HG03565 (cell line): ENCODE data around the gene LTBP3.

Source experiments
- ATAC-seq: cut with Tn5 transposase; IDR thresholded peaks from one replicate; pipeline ENCODE4 v1.9.1; 2021; ENCODE audit warnings: mild to moderate bottlenecking, moderate library complexity; ENCODE audit not compliant: unreplicated experiment

Gene LTBP3

GRCh38 chr11:65555693-65556231 is 2.4 kb downstream of the LTBP3 start:
- ATAC-seq: no peak

- no peak for ATAC-seq
These were observed 3.2 kb downstream of the LTBP3 start for GRCh38 chr11:65554842-65555430.

GRCh38 chr11:65554057-65554818 is 3.9 kb downstream of the LTBP3 start:
- no peak for ATAC-seq

- no peak for ATAC-seq
These were observed 4.7 kb downstream of the LTBP3 start for GRCh38 chr11:65553301-65554001.

DNA sequence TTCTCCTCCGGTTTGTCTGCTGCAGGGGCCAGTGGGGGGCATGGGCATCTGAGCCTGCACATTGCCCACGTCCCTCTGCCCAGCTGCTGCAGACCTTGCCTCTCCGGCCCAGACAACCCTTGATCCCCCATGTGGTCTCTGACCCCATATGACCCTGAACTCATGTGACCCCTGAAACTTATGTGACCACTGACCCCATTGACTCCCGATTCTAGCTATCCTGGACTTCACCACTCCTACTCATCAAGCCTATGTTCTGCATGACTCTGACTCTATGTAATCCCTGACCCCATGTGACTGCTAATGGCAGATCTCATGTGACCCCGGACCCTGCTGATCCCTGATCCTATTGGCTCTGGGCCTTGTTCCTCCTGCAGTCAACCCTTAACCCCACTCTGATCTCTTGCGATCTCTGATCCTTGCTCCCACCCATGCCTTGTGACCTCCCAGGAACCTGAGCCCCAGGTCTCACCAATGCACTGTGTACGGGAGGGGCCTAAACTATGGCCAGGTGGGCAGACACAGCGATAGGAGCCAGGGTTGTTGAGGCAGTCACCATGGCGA is 5.7 kb downstream of the LTBP3 start:
- no peak for ATAC-seq

- no peak for ATAC-seq
These were observed 6.4 kb downstream of the LTBP3 start for GRCh38 chr11:65551572-65552387.

- no peak for ATAC-seq
These were observed 9.1 kb downstream of the LTBP3 start for GRCh38 chr11:65549096-65549495.

DNA sequence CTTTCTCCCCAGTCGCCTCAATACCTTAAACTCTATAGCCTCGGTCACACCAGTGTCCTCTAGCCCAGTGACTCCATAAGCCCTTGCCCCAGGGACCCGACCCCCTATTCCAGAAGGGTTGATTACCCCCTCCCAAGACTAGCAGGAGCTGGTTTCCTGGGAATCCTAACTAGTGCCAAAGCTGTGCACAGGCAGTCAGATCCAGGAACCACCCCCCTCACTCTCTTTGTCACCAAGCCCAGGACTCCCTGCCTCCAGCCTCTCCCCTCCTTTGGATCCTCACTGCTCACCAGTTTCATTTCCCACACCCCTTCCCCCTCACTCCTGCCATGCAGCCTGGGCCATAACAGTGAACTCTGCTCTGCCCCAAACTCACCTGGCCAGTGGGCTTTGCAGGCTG is 9.8 kb downstream of the LTBP3 start:
- ATAC-seq: no peak

- no peak for ATAC-seq
These were observed 10.6 kb downstream of the LTBP3 start for GRCh38 chr11:65547446-65548125.

- ATAC-seq: peak; percentile 43
These were observed 11.8 kb downstream of the LTBP3 start for GRCh38 chr11:65546217-65546958.

DNA sequence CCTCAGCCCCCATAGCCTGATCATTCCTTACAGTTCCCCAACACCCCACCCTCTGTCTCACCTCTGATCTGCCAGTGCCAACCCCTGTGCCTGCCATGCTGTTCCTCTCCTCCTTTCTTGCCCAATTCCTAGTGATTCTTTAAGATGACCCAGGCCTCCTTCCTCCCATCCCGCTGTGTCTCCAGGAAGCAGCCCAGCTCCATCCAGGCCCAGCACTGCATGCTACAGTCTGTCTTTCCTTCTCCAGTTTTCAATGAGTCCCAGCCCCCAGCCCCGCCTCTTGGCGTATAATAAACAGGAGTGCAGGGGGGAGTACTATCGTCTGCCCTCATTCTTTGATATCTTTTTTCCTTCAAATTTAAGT is 12.3 kb downstream of the LTBP3 start:
- ATAC-seq: no peak

DNA sequence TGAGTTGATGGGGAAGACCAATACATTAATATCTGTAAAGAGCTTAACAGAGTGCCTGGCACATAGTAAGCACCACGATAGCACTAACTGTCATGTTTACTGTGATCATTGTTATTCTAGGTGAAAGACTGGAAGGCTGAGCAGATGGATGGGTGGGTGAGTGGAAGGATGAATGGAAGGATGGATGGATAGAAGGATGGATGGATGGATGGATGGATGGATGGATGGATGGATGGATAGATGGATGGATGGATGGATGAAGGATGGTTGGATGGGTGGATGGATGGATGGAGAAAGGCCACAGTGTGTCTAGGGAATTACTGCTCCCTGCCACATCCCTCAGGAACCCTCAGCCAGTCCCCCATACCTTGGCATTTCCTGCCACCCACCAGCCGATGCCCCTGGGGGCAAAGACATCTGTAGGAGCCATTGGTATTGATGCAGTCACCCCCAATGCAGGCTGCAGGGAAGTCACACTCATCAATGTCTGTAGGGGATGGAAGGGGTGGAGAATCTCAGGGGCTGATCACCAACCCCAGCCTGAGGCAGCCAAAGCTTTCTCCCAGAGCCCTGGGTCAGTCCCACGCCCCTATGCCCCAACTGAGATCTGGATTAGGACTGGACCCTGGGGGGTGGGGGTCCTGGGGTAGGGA is 15.3 kb downstream of the LTBP3 start:
- ATAC-seq: no peak

DNA sequence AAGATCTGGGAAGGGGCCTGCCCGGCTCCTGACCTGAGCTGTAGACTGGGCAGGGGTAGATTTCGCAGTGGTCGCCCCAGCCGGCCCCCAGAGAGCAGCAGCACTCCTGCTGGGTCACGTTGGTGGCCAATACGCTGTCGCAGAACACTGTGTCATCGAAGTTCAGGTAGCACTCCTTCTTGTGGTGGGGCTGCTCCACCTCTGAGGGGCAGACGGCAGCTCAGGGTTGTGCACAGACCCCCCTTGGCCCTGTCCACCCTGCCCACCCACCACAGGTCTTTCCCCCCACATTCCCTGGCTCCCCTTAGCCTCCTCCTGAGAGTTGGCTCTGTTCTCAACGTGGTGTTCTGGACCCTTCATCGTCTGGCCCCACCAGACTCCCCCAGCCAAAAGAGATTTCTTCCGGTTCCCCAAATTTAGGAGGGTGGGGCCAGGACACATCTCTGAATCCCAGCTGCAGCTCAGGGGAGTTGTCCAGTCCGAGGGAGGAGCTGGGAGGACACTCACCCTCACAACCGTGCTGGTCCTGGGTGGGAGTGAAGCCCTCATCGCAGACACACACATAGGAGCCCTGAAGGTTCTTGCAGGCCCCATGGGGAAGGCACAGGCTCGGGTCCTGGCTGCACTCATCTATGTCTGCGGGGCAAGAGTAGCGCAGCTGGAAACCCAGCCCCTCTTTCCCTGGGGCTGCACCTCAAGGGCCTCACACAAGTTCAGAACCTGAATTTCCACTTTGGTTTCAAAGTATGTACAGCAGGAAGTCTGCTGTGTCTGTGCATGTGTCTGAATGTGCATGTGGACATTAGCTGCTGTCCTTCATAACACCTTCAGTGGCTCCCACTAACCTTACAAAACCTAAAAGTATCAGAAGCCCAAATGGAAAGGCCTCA is 16.8 kb downstream of the LTBP3 start:
- ATAC-seq: no peak

DNA sequence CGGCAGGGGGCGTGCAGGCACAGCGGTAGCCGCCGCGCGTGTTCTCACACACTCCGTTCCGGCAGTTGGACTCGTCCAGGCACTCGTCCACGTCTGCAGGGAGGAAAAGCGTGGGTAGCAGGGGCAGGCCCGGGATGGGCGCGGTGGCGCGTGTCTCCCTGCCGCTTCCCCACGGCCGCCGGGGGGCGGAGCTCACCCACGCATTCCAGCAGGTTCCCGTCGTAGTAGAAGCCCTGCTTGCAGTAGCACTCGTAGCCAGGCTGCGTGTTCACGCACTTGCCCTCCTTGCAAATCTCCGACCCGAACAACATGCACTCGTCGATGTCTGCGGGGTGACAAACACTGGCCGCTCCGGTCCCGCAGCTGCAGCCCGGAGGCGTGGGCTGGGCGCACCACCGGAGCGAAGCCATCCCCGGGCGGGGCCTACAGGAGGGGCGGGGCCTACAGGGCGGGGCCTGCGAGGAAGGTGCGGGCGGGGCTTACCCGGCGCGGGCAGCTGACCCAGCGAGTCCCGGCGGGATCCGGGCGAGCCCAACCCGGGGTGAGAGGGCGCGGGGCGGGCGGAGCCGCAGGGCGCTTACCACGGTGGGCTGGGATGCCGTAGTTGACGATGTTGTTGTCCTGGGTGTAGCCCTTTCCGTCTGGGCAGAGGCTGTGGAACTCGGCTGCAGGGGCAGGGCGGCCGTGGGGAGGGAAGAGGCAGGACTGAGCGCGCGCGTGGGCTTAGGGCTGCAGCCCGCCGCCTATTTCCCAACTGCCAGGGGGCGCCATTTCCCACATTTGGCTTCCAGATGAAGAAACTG is 17.7 kb downstream of the LTBP3 start:
- peak; percentile 38 for ATAC-seq

- peak; percentile 33 for ATAC-seq
These were observed 18.3 kb downstream of the LTBP3 start for GRCh38 chr11:65539744-65540289.

- ATAC-seq: no peak
These were observed 19.0 kb downstream of the LTBP3 start for GRCh38 chr11:65538915-65539743.
